GM10847 (cell line): ENCODE data around the gene CBLN1.

ENCODE experiments used
- POLR2A ChIP-seq: IDR thresholded peaks from 2 replicates; pipeline ENCODE4 v1.6.1; 2011; ENCODE audit not compliant: insufficient read length; ENCODE audit errors: extremely low read depth

CBLN1 gene

GRCh38 chr16:49281480-49281842, at the start of gene CBLN1:
TSS of gene CBLN1 (minus strand) at chr16:49281838. CDS start at chr16:49281465, 373 bp downstream.
- TF ChIP-seq POLR2A, result no peak

- no peak for TF ChIP-seq POLR2A
These were observed 49.0 kb upstream of the CBLN1 start for GRCh38 chr16:49330562-49331201.

- TF ChIP-seq POLR2A, result no peak
These were observed 46.7 kb upstream of the CBLN1 start for GRCh38 chr16:49328325-49328724.

DNA sequence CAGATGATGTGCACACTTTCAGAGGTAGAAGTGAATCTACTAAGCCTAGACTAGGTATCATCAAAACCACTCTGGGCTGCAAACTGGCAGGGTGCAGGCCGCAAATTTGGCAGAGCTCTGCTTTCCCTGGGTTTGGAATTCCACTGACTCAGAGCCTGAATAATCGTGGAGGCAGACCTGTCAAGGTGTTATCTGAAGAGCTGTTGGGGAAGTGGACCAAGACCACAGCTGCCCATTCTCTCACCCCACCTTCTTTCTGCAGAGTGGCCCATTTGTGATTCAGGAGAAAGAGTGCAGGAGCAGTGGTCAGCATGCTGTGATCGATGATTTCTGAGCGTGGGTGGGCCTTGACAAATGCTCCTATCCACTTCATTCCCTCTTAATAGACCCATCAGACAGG, 45.8 kb upstream of the CBLN1 start:
- TF ChIP-seq POLR2A, result no peak

DNA sequence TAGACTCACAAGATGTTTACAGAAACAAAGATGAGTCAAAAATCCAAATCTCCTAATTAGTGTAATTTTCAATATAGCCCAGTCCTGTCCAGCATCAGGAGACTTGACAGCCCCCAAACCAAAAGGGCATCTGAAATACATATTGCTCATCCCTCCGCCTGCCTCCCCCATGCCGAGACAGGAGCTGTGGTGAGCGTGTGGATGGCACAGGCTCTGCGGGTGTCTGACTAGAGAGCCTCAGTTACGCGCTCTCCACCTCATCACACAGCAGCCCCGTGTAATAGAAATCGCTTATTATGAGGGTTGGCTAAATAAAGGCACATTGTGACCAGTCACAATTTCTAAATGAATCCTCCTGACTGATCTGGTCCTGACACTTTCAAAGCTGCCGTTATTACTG, 43.1 kb upstream of the CBLN1 start:
- TF ChIP-seq POLR2A, result no peak

DNA sequence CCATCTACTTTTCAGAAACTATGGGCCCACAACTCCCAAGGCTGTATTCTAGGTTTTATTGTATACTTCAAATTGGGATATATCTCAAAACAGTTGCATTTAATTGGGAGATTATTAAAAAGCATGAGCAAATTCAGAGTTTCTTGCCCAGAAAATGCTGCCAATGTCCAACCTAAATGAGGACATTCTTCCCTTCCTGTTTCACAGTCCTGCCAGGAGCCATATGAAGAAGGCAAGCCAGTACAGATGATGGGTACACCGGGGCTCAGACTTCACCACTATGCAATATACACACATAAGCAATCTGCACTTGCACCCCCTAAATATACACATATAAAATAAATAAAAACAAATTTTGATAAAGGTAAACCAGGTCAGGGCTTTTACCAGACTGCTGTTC, 34.0 kb upstream of the CBLN1 start:
- no peak for TF ChIP-seq POLR2A

GRCh38 chr16:49312389-49312985, 30.8 kb upstream of the CBLN1 start:
- no peak for TF ChIP-seq POLR2A

GRCh38 chr16:49311823-49312222, 30.2 kb upstream of the CBLN1 start:
- TF ChIP-seq POLR2A, result no peak

DNA sequence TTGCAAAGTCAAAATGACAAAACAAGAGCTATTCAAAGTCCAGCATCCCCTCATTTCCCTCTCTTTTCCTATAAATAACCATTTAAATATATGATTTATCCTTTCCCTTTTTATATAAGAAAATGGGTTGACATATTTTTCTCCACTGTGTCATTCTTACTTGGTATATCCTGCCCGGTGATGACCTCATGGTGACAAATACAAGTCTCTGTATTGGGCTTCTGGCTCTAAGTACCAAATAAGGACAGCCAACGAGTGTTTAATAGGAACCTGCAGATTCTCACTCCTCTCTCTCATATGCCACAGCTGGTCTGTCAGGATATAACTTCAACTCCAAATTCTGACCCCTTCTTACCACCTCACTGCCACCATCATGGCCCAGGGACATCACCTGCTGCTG, 25.5 kb upstream of the CBLN1 start:
- no peak for TF ChIP-seq POLR2A

DNA sequence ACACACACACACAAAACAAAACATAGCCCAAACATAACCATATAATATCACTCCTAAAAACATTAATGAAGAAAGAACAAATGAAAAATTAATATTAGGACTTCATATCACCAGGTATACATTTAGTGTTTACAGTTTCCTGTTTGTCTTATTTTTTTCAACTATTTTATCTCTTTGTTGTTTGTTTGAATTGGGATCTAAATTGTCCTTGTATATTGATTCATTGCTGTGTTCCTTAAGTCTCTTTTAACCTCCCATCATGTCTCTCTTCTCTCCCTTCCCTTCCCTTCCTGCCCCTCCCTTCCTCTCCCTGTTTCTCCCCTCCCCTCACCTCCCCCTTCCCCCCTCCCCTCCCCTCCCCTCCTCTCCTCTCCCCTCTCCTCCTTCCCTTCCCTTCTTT, 23.8 kb upstream of the CBLN1 start:
- TF ChIP-seq POLR2A, result no peak

DNA sequence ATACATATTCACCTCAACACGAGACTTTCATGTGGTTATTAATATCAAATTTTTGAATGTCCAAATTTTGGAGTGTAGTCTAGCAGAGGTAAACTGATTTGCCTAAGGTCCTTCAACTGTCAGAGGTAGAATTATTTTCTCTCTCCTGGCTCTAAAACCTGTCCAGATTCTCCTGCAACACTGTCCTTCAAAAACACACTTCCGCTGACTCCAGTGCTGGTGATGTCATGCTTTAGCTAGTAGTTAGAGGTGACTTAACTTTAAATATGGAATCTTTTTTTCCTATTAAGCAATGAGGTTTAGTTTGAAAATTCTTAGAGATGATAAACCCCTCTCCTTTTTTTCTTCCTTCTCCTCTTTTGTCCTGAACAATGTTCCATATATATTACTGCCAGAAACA, 10.8 kb upstream of the CBLN1 start:
- no peak for TF ChIP-seq POLR2A

GRCh38 chr16:49287572-49287971, 5.9 kb upstream of the CBLN1 start:
- TF ChIP-seq POLR2A, result no peak

GRCh38 chr16:49284962-49285361, 3.3 kb upstream of the CBLN1 start:
- TF ChIP-seq POLR2A, result no peak

GRCh38 chr16:49283376-49284049, 1.9 kb upstream of the CBLN1 start:
- TF ChIP-seq POLR2A, result no peak

DNA sequence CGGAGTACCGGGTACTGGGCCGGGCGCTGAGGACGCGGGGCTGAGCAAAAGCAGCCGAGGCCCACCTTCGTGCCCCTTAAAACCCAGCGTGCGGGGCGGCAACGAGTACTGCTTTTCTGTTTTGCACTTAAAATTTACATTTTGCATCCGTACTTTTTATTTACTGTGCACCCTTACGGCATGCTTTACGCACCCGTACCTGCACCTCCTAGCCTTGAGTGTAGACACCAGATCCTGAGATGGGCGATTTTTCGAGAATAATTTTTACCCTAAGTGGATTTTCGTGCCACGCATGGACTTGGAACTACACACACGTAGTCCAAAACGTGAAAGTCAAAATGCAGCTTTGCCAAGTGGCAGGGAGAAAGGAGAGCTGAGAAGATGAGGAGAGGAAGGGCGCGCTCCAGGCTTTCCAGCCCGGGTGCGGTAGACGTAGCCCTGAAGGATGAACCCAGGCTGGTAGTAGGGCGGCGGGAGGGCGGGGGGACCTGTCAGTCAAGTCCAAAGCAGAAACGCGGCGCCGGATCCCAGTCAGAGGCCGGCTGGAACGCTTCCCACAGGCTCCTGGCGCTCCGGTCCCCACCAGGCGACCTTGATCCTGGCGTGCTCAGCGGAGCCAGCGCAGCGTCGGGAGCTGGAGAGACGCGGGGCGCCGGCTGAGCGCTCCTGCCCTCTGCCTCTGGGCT, 1.2 kb upstream of the CBLN1 start:
- no peak for TF ChIP-seq POLR2A
